Suppressor macrophage treated with lipopolysaccharide for 4 hours (primary cell): ENCODE data around the gene MPLKIP.
"Not testable (repeated sequence)": the region's sequence is repeated elsewhere in the genome, so short reads cannot be mapped to it uniquely, and the experiment has no call there.

ENCODE experiments used
- DNase-seq: peaks from one replicate; pipeline ENCODE4 v3.0.0-alpha.2; 2020

Gene MPLKIP

GRCh38 chr7:40134428-40135316 is at the start of gene MPLKIP, which contains the start of gene SUGCT:
Gene MPLKIP, minus strand, starts transcription at chr7:40134622. Its CDS starts 55 bp downstream, at chr7:40134567.
Gene SUGCT, plus strand, starts transcription at chr7:40135005.
- peak; percentile 93 for DNase-seq

- no peak for DNase-seq
These were observed 48.0 kb upstream of the MPLKIP start for GRCh38 chr7:40182452-40182851.

- no peak for DNase-seq
These were observed 42.6 kb upstream of the MPLKIP start for GRCh38 chr7:40177071-40177470.

GRCh38 chr7:40175725-40176510 is 41.5 kb upstream of the MPLKIP start:
- DNase-seq = no peak

GRCh38 chr7:40175256-40175655 is 40.8 kb upstream of the MPLKIP start:
- DNase-seq = not testable (repeated sequence)

GRCh38 chr7:40173121-40173520 is 38.7 kb upstream of the MPLKIP start:
- not testable (repeated sequence) for DNase-seq

GRCh38 chr7:40168266-40168665 is 33.8 kb upstream of the MPLKIP start:
- not testable (repeated sequence) for DNase-seq

- DNase-seq = no peak
These were observed 32.9 kb upstream of the MPLKIP start for GRCh38 chr7:40167291-40167690.

- no peak for DNase-seq
These were observed 30.8 kb upstream of the MPLKIP start for GRCh38 chr7:40165216-40165615.

- DNase-seq = no peak
These were observed 28.1 kb upstream of the MPLKIP start for GRCh38 chr7:40162516-40162915.

- no peak for DNase-seq
These were observed 22.6 kb upstream of the MPLKIP start for GRCh38 chr7:40156988-40157387.

GRCh38 chr7:40151504-40151903 is 17.1 kb upstream of the MPLKIP start:
- DNase-seq = no peak

- DNase-seq = no peak
These were observed 14.2 kb upstream of the MPLKIP start for GRCh38 chr7:40148671-40149070.

GRCh38 chr7:40148247-40148580 is 13.8 kb upstream of the MPLKIP start:
- not testable (repeated sequence) for DNase-seq

GRCh38 chr7:40147371-40148246 is 13.2 kb upstream of the MPLKIP start:
- DNase-seq = no peak

- DNase-seq = not testable (repeated sequence)
These were observed 11.2 kb upstream of the MPLKIP start for GRCh38 chr7:40145596-40146130.

- DNase-seq = not testable (repeated sequence)
These were observed 7.5 kb upstream of the MPLKIP start for GRCh38 chr7:40141916-40142315.

GRCh38 chr7:40139891-40140290 is 5.5 kb upstream of the MPLKIP start:
- not testable (repeated sequence) for DNase-seq

GRCh38 chr7:40138973-40139372 is 4.6 kb upstream of the MPLKIP start:
- no peak for DNase-seq

- DNase-seq = no peak
These were observed 3.1 kb upstream of the MPLKIP start for GRCh38 chr7:40137563-40137962.

- no peak for DNase-seq
These were observed 842 bp upstream of the MPLKIP start for GRCh38 chr7:40135317-40135610.

GRCh38 chr7:40133561-40134427 is 628 bp downstream of the MPLKIP start:
- peak; percentile 47 for DNase-seq
